GM18951 (cell line): ENCODE data around the gene SRGAP2C.
"Not testable (repeated sequence)": the region's sequence is repeated elsewhere in the genome, so short reads cannot be mapped to it uniquely, and the experiment has no call there.

Source experiments
- in situ Hi-C: fragments of 300-500 bp; cut with MboI; formaldehyde crosslinking; loops from one replicate; pipeline ENCODE4 v1.12.0; 2022; ENCODE audit warnings: low sequenced_read_pairs, mixed read lengths, inconsistent platforms; ENCODE audit not compliant: unreplicated experiment

The SRGAP2C gene

GRCh38 chr1:121362234-121362883 is 177.6 kb downstream of the SRGAP2C start:
- in situ Hi-C loops, result not testable (repeated sequence)

DNA sequence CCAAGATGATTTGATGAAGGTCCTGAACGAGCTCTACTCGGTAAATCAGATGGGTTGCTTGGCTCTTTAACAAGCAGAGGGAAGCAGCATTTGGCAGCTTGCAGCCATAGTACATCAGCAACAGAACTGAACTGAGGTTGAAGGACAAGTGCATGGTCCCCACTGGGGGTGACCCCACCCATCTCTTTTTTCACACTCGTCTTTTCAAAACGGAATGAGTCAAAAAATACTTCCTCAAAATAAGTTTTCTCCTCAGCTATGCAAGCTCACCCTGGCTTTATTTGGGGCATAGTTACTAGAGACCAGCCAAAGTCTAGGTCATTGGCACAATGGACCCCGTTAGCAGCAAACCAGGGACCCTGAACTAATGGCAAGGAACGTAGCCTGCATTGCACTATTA is 180.5 kb downstream of the SRGAP2C start:
- in situ Hi-C loops, result not testable (repeated sequence)

DNA sequence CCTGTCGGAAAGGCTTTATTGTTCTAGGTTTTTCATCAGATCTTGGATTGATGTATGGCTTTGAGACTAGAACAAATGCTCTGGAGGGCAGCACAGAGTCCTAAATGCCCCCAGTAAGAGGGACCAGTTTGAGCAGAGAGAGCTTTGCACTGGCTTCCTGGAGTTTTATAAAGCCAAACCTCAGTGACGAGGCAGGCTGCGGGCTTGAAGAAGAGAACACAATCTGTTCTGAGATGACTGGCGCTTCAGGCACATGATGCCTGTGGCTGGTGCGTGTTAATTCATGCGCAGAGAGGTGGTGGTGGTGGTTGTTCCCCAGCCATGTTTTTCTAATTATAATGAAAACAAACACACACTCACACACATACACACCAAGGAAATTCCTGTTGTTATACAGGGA is 180.9 kb downstream of the SRGAP2C start:
- in situ Hi-C loops, result not testable (repeated sequence)

DNA sequence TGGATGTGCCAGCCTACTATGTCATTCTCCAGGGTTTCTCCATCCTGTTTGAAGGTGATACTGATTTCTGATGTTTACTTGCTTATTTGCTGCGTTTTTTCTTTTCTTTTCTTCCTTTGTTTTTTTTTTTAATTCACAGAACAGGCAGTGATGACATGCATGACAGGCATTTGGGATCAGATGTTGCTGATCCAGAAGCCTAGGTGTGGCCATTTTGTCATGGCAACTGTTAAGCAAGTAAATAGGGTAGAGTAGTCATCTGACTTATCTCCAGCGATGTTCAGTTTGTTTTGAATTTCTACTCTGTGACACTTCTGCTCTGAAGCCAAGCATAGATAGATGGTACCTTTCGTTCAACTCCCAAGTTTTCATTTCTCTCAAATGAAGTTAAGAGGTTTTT is 181.4 kb downstream of the SRGAP2C start:
- in situ Hi-C loops, result not testable (repeated sequence)

DNA sequence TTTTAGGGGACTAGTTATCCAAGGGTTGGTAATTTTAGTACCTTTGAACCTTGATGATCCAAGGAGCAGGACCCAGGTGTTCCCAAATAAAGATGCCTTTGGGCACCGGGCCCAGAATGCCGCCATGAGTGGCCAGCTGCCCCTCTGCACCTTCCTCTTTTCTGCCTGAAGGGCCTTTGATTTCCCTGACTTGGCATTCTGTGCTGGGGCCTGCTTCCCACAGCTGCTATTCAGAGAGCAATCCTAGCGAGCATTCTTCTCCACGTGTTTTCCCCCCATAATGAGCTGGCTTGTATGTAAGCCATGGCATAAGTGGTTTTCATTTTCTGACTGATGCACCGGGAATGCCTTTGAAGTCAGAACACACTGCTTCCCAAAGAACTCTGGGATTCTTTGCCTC is 184.1 kb downstream of the SRGAP2C start:
- in situ Hi-C loops, result not testable (repeated sequence)

DNA sequence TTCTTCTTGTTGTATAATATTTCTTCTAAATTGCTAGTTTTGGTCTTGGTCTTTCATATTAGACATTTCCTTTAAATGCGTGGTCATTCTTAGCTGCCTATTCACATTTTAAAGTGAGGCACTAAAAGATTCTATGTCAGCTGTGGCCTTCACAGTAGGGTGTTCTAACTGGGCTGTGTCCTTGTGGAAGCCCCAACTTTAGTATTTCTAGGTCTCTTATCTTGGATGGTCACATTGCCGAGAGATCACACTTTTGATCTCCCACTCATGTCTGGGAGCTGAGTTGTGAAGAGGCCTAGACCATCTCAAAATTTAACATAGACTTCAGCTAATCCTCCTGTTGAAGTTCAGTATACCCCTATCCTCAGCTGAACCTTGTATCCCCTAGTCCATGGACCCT is 185.2 kb downstream of the SRGAP2C start:
- in situ Hi-C loops, result not testable (repeated sequence)

GRCh38 chr1:121374851-121375367 is 190.1 kb downstream of the SRGAP2C start:
- in situ Hi-C loops, result not testable (repeated sequence)

DNA sequence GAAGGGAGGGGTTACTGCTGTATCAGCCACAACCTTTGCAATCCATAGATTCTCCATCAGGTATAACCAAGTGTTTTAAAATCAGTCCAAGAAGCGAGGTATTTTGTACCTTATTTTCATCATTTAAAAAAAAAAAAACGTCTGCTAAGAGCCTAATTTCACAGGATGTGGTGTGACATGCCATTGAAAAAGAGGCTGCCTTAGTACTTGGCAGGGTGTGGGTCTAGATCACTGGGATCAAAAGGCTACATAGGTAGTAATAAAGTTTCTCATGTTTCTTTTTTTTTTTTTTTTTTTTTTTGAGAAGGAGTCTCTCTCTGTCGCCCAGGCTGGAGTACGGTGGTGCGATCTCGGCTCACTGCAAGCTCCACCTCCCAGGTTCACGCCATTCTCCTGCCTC is 192.2 kb downstream of the SRGAP2C start:
- in situ Hi-C loops, result not testable (repeated sequence)

DNA sequence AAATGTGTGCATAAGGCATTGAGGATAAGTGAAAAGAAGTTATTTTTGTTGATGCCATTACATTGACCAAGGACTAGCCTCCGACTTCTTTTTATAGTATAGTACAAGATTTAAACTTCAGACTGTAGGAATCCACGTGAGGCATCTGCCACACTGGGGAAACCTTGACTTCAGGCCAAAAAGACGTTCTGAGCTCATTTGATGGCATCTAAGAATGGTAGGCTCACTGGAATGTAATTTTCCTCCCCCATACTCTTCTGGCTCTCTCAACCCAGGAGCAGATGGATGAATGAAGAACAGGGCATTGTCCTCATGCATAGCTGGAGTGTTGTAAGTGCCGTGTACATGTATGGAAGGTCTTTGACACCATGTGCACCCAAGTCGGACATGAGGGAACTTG is 194.0 kb downstream of the SRGAP2C start:
- in situ Hi-C loops, result not testable (repeated sequence)

DNA sequence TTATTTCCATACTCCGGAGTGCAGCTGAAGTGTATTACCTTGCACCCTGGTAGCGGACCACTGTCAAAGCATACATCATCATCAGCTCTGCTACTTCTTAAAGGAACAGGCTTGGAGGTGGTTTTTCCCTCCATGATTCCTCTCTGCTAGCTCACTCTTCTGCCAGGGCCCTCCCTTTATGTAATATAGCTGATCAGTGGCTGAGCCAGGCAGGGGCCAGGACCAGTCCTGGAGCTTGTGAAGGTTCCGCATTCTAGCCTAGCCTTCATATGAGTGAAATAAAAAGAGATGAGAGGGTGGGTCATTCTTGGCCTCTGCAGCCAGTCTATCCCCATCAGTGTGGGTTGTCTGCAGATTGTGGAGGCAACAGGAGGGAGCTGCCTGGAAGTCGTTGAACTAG is 200.0 kb downstream of the SRGAP2C start:
- in situ Hi-C loops, result not testable (repeated sequence)

- in situ Hi-C loops, result not testable (repeated sequence)
Observed at GRCh38 chr1:121385162-121385561, 200.4 kb downstream of the SRGAP2C start.

- in situ Hi-C loops, result not testable (repeated sequence)
Observed at GRCh38 chr1:121385563-121386288, 201.0 kb downstream of the SRGAP2C start.

- in situ Hi-C loops, result not testable (repeated sequence)
Observed at GRCh38 chr1:121386319-121386948, 201.7 kb downstream of the SRGAP2C start.

DNA sequence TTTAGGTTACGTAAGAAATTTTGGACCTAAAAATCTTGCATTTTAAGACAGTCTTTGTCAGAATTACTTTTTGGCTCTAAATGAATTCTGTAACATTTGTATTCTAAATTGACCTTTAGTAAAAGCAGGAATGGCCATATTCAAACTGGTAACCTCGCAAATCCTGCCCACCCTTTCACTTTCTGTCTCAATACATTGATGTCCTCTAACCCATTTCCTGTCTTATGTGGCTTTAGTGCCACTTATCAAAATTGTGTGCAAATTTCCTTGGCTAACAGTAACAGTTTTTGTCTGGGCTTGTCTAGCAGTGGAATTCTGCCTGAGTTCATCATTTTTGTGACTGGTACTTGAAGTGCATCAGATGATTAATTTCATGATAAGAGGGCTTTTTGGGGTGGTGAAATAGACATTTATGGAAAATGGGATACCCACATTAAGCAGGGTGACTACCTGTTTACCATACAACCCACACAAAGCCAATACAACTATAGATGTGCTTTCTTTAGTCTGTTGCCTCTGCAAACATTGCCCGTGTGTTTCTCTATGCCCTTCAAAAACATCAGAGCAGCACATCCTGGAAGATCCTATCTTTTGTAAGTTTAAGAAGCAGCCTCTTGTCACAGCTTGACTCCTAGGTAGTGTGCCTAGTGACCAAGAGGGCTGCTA is 205.3 kb downstream of the SRGAP2C start:
- in situ Hi-C loops, result not testable (repeated sequence)

GRCh38 chr1:121392130-121392529 is 207.4 kb downstream of the SRGAP2C start:
- in situ Hi-C loops, result not testable (repeated sequence)

DNA sequence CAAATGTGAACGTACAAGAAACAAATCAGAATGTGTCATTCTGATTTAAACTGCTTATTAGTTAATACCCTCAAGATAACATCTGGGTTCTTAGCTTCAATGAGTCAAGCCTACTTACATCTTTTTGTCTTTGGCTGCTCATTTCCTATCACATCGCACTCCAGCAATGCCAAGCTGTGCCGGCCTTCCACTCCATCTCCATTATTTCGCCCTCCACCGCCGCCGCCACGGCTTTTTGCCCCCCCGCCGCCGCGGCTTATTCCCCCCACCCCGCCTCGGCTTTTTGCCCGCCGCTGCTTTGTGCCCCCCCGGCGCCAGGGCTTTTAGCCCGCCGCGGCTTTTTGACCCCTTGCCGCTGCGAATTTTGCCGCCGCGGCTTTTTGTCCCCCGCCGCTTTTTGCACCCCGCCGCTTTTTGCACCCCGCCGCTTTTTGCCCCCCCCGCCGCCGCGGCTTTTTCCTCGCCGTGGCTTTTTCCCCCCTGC is 211.0 kb downstream of the SRGAP2C start:
- in situ Hi-C loops, result not testable (repeated sequence)

- in situ Hi-C loops, result not testable (repeated sequence)
Observed at GRCh38 chr1:121396335-121397081, 211.7 kb downstream of the SRGAP2C start.

GRCh38 chr1:121397101-121397500 is 212.3 kb downstream of the SRGAP2C start:
- in situ Hi-C loops, result not testable (repeated sequence)

DNA sequence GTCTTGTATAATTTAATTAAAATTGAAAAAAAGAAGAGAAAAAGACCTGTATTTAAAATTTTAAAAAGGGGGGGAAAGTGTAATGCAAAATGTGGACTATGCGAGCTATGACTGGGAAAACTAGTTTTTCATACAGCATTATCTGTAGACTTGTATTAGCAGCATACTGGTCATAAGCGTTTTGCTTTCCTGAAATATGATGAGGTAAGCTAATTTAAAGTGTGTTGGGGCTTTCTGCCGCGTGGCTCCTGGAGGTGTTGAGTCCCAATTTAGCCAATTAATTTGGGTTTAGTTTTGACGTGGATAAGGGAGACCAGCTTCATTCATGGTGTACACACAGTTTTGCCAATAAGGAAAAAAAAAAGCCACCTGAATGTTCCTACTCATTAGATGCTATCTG is 214.4 kb downstream of the SRGAP2C start:
- in situ Hi-C loops, result not testable (repeated sequence)
